ENCODE measurements around the gene GMIP.

The GMIP gene

DNA sequence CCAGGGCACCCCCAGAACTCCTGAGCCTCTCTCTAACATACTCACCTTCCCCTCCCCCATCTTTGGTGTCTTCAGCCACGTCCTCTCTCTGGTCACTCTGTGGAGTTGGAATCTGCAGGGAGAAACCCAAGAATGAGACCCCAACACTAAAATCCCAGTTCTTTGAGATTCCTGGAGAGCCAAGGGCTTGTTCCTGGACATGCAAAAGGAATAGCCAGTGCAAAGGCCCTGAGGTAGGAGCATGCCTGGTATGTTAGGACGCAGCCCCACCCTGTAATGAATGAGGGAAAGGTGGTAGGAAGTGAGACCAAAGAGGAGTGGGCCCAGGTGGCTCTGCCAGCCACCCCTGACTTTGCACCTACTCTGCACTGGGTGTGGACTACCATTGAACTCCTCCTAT is 13.0 kb downstream of the GMIP start:
- TF ChIP-seq, protein P1, sequence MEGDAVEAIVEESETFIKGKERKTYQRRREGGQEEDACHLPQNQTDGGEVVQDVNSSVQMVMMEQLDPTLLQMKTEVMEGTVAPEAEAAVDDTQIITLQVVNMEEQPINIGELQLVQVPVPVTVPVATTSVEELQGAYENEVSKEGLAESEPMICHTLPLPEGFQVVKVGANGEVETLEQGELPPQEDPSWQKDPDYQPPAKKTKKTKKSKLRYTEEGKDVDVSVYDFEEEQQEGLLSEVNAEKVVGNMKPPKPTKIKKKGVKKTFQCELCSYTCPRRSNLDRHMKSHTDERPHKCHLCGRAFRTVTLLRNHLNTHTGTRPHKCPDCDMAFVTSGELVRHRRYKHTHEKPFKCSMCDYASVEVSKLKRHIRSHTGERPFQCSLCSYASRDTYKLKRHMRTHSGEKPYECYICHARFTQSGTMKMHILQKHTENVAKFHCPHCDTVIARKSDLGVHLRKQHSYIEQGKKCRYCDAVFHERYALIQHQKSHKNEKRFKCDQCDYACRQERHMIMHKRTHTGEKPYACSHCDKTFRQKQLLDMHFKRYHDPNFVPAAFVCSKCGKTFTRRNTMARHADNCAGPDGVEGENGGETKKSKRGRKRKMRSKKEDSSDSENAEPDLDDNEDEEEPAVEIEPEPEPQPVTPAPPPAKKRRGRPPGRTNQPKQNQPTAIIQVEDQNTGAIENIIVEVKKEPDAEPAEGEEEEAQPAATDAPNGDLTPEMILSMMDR (conservative IDR thresholded peaks at IDR 0.05): no peak
- H3K27ac ChIP-seq: no peak overlapping the region

DNA sequence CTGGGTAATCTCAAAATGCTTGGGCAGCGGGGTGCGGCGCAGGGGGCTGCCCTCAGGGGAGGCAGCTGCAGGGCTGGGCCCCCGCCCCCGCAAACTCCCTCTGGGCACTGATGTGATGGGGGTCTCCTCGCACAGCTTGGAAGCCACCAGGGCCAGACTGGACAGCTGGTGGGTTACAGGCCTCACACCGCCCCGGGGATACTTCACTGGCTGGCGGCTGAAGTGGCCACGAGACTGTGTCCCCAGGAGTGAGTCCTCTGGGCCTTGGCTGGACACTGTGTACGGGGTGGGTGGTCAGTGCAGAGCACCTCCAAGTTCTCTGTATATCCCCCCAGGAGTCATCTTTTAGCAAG is 13.4 kb downstream of the GMIP start:
- TF ChIP-seq, protein P1 (conservative IDR thresholded peaks at IDR 0.05): no peak

DNA sequence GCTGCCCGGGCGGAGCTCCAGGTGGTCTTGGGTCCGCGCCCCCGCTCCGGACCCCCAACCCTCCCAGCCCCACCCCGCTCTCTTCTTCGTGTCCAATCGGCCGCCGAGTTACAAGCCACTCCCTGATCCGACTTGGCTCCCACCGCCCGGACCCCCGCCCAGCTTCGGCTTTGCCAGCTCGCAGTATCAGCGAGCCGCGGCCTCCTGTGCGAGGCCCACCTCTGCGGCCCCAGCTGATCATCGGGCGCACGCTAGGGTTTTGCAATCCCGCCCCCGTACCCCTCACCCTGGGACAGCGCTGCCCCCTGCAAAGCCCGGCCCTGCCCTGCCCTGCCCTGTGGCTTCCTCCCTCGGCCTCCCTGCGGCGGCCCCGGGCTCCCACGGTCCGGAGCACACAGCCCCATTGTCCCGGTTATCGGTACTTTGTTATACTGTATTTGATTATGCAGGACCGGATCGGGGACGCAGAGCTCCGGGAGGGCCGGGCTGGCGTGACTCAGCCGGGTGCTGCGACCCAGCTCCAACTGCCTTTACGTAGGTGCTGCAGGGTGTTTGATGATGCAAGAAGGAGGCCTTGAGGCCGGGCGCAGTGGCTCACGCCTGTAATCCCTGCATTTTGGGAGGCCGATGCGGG is 14.8 kb downstream of the GMIP start:
- TF ChIP-seq, protein P1 (conservative IDR thresholded peaks at IDR 0.05): no peak
- peak overlapping the region; percentile 55; the same call in 1 of the 2 replicates for H3K27ac ChIP-seq

More for the DNA sequence above, 13.4 kb downstream of the GMIP start:
- H3K27ac ChIP-seq: no peak overlapping the region

DNA sequence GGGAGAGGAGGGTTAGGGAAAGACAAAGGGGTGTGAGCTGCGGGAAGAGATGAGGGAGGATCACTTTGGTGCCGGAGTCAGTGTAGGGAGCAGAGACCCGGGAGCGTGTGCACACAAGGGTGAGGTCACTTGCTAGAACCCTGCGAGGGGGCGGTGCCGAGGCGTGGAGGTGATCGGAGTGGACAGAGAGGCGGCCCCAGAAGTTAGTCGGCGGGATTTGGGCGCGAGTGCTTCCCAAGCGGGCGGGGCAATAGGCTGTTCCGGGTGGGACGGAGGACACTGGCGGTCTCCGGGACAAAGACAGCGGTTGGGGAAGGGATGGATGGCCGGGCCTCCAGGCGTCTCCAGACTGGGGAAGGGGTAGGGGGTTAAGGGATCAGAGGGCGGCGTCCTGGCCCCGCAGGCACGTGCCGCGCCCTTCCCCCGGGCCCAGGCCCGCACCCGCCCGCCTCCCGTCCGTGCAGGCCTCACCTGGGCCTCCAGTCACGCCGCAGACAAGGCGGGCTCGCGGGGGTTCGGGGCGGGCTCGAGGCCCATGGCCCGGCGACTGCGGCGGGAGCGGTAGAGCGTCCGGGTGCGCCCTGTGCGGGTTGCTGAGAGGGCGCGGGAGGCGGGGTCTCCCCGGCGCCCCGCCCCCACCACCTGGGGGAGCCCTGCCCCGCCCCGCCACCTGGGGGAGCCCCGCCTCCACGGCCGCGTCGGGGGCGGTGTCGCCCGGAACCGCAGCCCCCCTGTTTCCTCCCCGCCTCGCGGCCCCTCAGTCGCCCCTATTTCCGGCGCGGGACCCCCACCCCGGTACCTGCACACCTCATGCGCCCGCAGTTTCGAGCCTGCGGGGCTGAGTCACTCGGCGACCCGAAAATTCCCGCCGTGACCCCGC is 15.6 kb downstream of the GMIP start, which contains the start of gene LPAR2:
TSS of gene LPAR2 (minus strand) at position 600 of the 880 bp plus-strand sequence. CDS start 945 bp downstream, outside the sequence.
- TF ChIP-seq, protein P1 (conservative IDR thresholded peaks at IDR 0.05): no peak

DNA sequence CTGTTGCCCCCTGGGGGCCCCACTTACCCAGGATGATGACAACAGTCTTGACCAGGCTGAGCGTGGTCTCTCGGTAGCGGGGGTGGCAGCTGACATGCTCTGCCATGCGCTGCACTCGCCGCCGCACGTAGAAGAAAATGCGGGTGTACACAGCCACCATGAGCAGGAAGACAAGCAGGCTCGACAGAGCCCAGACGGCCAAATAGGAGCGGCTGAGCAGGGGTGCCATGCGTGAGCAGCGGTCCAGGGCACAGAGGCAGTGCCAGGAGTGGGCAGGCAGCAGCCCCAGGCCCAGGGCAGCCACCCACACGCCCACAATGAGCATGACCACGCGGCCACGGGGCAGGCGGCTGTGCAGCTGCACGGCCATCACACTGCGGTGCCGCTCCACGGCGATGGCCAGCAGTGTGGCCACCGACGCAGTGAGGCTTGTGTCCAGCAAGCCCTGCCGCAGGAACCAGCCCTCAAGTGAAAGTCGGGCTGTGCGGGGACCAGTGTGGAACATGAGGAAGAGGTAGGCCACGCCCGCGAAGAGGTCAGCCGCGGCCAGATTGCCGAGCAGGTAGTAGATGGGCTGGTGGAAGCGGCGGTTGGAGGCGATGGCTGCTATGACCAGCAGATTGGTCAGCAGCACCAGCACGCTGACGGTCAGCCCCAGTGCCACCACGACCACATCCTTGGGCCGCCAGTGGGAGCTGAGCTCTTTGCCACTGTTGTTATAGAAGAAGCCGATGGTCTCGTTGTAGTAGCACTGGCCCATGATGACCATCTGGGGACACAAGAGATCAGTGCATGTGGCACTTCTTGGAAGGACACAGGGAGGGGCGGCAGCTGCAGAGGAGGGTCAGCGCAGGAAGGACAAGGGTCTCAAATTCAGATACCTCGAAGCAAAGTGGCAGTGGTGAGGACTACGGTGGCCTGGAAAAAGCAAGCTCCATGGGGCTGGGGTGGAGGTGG is 16.7 kb downstream of the GMIP start:
- TF ChIP-seq, protein P1 (conservative IDR thresholded peaks at IDR 0.05): no peak
- no peak overlapping the region for H3K27ac ChIP-seq

More for the DNA sequence above, 15.6 kb downstream of the GMIP start, which contains the start of gene LPAR2:
- peak within 1 kb of the TSS; percentile 55; the same call in 1 of the 2 replicates for H3K27ac ChIP-seq

DNA sequence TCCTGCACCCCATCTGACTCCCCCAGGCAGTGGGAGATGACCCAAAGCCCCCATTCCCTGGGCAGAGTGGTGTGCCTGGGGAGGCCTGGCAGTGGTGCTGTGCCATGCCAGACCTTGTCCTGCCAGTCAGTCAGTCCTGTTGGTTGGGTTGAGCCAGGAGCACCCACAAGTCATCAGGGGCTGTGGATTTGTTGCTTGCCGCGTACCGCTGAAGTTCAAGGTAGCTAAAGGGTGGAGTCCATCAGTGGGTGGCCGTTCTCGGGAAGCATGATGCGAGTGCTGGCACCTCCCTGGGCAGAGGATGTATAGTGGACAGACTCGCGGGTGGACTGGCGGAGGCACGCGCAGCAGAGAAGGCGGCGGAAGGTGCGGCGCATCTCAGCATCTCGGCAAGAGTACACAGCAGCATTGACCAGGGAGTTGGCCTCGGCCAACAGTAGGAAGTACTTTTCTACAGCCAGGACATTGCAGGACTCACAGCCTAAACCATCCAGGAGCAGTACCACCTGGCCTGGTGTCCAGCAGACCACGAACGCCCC is 19.4 kb downstream of the GMIP start:
- TF ChIP-seq, protein P1 (conservative IDR thresholded peaks at IDR 0.05): no peak
- H3K27ac ChIP-seq: no peak overlapping the region

All from VCaP (cell line).